ENCODE data around the gene RBM19. TPM values are rescaled to one million over a fixed set of nuclear protein-coding genes. Genes with fewer than 3 reads are reported as not detected.
A peak's percentile ranks its signal among the peaks of the same experiment; 100 is the strongest.

The RBM19 gene
- 10 to 100 TPM; 49.5 to 55.4 TPM for total RNA-seq
- polyA plus RNA-seq (ENCODE audit: insufficient read depth, low read depth, low replicate concordance): 28.9 TPM
- long read RNA-seq, donor 1, partial matches to known transcripts: 0 of 1 reads
- long read RNA-seq, donor 1, other reads (novel, unspliced or antisense): 0 of 1 reads
- long read RNA-seq, donor 2: 0 reads

DNA sequence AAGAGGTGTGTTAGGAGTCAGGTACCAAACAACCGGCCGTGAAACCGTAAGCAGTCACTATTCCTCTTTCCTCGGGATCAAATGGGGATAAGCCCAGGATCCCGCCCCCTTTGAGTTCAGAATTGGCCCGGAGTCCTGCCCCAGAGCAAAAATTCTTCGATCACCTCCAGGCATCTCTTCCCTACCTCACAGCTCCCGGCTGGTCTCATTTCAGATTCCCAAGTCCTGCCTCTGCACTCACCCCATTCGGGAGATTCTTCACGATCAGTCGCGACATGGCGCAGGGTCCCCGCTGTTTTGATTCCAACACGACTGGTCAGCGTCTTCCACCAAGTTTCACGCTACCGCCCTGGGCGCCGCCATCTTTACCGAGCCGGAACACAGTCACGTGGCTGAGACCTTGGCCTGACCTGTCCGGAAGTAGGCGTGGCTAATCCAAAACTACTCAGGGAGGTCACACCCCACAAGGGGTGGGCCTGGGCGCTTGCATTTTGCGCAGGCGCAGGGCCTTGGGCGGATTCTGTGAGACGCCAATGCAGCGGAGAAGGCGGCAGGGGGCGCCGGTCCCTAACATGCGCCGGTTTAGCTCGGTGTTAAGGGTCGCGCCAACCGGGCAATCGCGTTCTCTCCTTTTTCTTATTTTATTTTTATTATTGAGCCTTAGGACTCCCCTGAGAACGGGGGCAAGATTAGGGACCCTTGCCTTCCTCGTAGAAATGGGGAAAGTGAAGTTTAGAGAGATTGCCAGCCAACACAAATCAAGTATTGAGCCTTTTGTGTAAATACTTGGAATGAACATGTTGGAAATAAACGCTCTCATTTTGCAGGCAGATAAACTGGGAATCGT, at the start of gene RBM19:
Gene RBM19, minus strand, starts transcription at position 375 of the 847 bp plus-strand sequence. Its CDS starts 98 bp downstream, at position 277.
- peak within 1 kb of the TSS; percentile 62 to 74 for H3K4me3 ChIP-seq
- TF ChIP-seq POLR2A (IDR thresholded peaks at IDR 0.05) (no peak), CTCF (IDR thresholded peaks at IDR 0.05) (peak; percentile 83 to 89 (median 86))
- H3K27ac ChIP-seq: peak within 1 kb of the TSS in 1 of 2 donors; percentile 13
- no peaks in the 10 kb centered on the region for H3K9me3 ChIP-seq
- H3K4me1 ChIP-seq: peaks cover 5% of the 10 kb centered on the region
- peak; percentile 99 for DNase-seq
- intact Hi-C loops (cut with DNase I; ENCODE audit: low total_unique reads): no loop called here
- no peaks in the 10 kb centered on the region for H3K36me3 ChIP-seq (ENCODE audit: low read depth, missing control alignments)
- H3K27me3 ChIP-seq: no peaks in the 10 kb centered on the region
- WGBS, 2 donors: 0 to 1% methylated on average over 38 to 46 of the region's 46 CpGs

DNA sequence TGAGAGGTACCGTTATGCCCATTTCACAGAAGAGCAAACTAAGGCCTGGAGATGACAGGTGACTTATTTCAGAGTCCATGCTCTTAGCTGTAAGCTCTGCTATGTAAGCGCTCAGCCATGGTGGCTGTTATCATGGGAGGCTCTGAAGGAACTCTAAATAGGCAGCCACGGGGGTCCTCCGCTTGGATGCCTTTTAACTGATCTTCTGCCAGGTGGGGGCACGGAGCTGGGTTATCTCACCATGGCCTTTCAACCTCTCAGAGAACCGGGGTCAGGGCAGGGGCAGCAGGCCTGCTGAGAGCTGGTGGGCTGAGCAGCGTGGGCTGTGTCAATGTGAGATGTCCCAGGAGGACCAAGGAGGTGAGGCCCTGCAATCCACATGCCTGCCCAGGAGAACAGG, 49.7 kb upstream of the RBM19 start:
- DNase-seq: no peak
- intact Hi-C loops (cut with DNase I; ENCODE audit: low total_unique reads): no loop called here
- Histone ChIP-seq H3K4me3 (no peak overlapping the region), H3K9me3 (no peaks in the 10 kb centered on the region), H3K27me3 (no peaks in the 10 kb centered on the region), H3K4me1 (no peaks in the 10 kb centered on the region), H3K27ac (no peak overlapping the region), H3K36me3 (ENCODE audit: low read depth, missing control alignments) (no peaks in the 10 kb centered on the region)
- TF ChIP-seq POLR2A (IDR thresholded peaks at IDR 0.05) (no peak), CTCF (IDR thresholded peaks at IDR 0.05) (no peak)
- WGBS, 2 donors: 45 to 46% methylated on average over 7 of the region's 7 CpGs

DNA sequence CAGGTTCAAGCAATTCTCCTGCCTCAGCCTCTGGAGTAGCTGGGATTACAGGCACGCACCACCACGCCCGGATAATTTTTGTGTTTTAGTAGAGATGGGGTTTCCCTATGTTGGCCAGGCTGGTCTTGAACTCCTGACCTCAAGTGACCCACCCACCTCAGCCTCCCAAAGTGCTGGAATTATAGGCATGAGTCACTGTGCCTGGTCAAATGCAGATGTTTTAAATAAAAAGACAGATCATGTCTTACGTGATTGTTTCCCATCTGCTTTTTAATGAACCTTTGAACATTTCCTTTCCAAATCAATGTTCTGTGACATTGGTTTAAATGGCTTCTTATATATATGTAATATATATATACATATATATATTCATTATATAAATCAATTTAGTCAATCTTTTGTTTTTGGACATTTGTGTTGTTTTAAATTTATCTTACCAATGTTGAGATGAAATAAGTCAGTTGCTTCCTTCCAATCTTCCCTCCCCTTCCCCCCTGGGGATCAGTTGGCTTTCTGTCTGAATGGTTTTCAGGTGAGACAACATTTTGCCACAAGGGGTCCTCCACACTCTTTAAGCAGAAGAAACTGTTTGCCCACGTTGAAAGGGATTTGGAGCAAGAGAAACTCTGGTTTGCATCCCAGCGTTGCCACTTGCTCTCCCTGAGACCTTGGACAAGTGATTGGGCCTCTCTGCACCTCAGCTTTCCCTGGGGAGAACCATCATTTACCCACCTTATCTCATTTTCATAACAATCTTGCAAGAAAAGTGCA, 47.6 kb upstream of the RBM19 start:
- no peak overlapping the region for H3K4me3 ChIP-seq
- H3K36me3 ChIP-seq (ENCODE audit: low read depth, missing control alignments): no peaks in the 10 kb centered on the region
- TF ChIP-seq POLR2A (IDR thresholded peaks at IDR 0.05) (no peak), CTCF (IDR thresholded peaks at IDR 0.05) (no peak)
- DNase-seq: no peak
- H3K27me3 ChIP-seq: no peaks in the 10 kb centered on the region
- no peaks in the 10 kb centered on the region for H3K9me3 ChIP-seq
- intact Hi-C loops (cut with DNase I; ENCODE audit: low total_unique reads): no loop called here
- WGBS, 2 donors: 61 to 67% methylated on average over 6 of the region's 6 CpGs
- H3K27ac ChIP-seq: no peak overlapping the region
- no peaks in the 10 kb centered on the region for H3K4me1 ChIP-seq

DNA sequence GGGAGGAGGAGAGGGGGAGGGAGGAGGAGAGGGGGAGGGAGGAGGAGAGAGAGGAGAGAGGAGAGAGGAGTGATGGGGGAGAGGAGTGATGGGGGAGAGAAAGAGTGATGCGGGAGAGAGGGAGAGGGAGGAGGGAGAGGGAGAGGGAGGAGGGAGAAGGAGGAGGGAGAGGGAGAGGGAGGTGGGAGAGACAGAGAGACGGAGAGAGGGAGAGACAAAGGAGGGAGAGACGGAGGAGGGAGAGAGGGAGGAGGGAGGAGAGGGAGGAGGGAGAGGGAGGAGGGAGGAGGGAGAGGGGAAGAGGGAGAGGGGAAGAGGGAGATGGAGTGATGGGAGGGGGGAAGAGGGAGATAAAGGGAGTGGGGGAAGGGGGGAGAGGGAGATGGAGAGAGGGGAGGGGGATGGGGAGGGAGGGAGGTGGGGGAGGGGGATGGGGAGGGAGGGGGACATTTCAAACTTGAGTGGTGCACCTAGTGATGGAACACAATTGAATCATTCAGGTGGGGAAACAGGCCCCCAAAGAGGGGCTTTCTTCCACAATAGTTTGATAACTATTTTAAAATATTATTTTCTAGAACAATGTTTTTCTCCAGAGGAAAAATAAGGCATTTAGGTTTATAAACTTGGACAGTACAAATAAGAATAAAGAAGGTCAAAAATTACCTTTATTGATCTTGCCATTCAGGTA, 46.8 kb upstream of the RBM19 start:
- no peak for TF ChIP-seq CTCF (IDR thresholded peaks at IDR 0.05)
- TF ChIP-seq POLR2A (IDR thresholded peaks at IDR 0.05): no peak
- Histone ChIP-seq H3K9me3 (no peaks in the 10 kb centered on the region), H3K27me3 (no peaks in the 10 kb centered on the region), H3K4me3 (no peak overlapping the region), H3K27ac (no peak overlapping the region), H3K4me1 (no peaks in the 10 kb centered on the region), H3K36me3 (ENCODE audit: low read depth, missing control alignments) (no peaks in the 10 kb centered on the region)
- DNase-seq: no peak
- intact Hi-C loops (cut with DNase I; ENCODE audit: low total_unique reads): no loop called here
- WGBS, 2 donors: 69 to 80% methylated on average over 2 to 3 of the region's 3 CpGs
